ENCODE data around the gene CD82. TPM values are rescaled to one million over a fixed set of nuclear protein-coding genes. Genes with fewer than 3 reads are reported as not detected.

CD82 gene
- total and polyA plus RNA-seq, 2 of the 8 experiments (the other 6 are each of a cell fraction or from before 2014, with no cell fraction given): 7.9 to 10.3 TPM

DNA sequence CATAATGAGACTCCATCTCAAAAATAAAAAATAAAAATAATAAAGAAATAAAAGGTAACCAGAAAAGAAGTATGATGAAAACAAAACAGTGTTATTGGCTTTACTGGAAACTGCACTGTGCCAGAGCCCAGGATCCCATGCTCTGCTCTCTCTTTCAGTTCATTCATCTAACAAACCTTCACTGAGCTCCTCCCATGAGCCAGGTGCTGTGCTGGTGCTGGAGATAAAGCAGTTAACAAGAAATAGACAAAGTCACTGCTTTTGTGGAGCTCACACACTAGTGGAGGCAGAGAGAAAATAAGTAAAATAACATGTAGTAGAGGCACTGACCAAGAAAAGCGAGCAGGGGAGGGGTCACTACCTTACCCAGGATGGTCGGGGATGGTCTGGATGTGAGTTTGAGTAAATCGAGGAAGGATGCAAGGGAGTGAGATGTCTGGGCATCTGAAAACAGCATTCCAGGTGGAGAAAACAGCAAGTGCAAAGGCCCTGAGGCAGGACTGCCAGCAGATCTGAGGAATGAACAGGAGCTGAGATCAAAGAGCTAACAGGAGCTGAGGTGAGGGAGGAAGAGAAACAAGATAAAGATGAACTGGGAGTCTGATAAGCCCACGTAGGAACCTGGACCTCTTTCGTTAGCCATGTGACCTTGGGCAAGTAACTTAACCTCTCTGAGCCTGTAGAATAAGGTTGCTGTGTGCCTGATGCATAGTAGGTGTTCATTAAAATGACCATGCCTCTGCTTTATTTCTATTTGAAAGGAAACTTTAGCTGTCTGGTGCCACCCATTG is 31.3 kb upstream of the CD82 start:
- no peak for FAIRE-seq
- no peak overlapping the region for H2AK5ac ChIP-seq (ENCODE audit: low read depth, low read length)
- POLR2A ChIA-PET (ENCODE audit: partially characterized antibody): no interaction called here

More for the DNA sequence above, 31.3 kb upstream of the CD82 start:
- TF ChIP-seq KDM1A (IDR thresholded peaks at IDR 0.05; ENCODE audit: borderline replicate concordance, low read length): peak; percentile 78; the same call in 1 of the 2 replicates
- TF ChIP-seq HDAC6 (IDR thresholded peaks at IDR 0.05; ENCODE audit: low read depth, low read length): no peak
- TF ChIP-seq BACH1 (IDR thresholded peaks at IDR 0.05; ENCODE audit: low read length): no peak
- Histone ChIP-seq H3K4ac (replicated peaks; ENCODE audit: insufficient read length, low read depth, low read length) (no peak overlapping the region), H4K91ac (replicated peaks; ENCODE audit: insufficient read length, low read length) (no peak overlapping the region), H3K27me3 (replicated peaks in 1 of 4; ENCODE audit: control insufficient read depth in 3 of 4, extremely low read depth in 1 of 4, insufficient read depth in 3 of 4, low read length in 3 of 4) (peaks cover 0 to 6% (median 3%) of the 10 kb centered on the region in 4 experiments; a peak in 2 of 7 replicates), H3K4me1 (replicated peaks in 1 of 4; ENCODE audit: control insufficient read depth in 3 of 4, insufficient read depth in 4 of 4, low read length in 3 of 4) (peaks cover 0 to 2% (median under 1%) of the 10 kb centered on the region in 4 experiments; a peak in 1 of 7 replicates), H3K79me2 (ENCODE audit: control insufficient read depth in 1 of 2, insufficient read depth in 2 of 2, low read length in 2 of 2) (no peaks in the 10 kb centered on the region), H4K8ac (ENCODE audit: extremely low read depth, insufficient read depth, low read length) (no peak overlapping the region), H2BK12ac (ENCODE audit: low read depth, low read length) (no peak overlapping the region), H3K14ac (ENCODE audit: insufficient read length) (no peak overlapping the region), H3K9ac (replicated peaks in 1 of 4; ENCODE audit: extremely low read depth in 1 of 4, low read depth in 3 of 4, low read length in 3 of 4) (no peak overlapping the region), H3K4me3 (ENCODE audit: extremely low read depth in 1 of 4, insufficient read depth in 2 of 4, low read depth in 3 of 4, low read length in 4 of 4) (no peak overlapping the region), H3K56ac (replicated peaks; ENCODE audit: insufficient read length, low read depth, low read length) (no peak overlapping the region), H2BK20ac (ENCODE audit: low read length) (no peak overlapping the region), H2BK120ac (replicated peaks; ENCODE audit: low read depth, low read length) (no peak overlapping the region), H2BK5ac (ENCODE audit: low read depth, low read length) (no peak overlapping the region), H3K18ac (ENCODE audit: extremely low read depth, low read length) (no peak overlapping the region), H3K9me3 (ENCODE audit: insufficient read depth in 2 of 2, low read depth in 1 of 2, low read length in 1 of 2) (no peaks in the 10 kb centered on the region), H4K5ac (ENCODE audit: insufficient read length, low read depth, low read length) (no peak overlapping the region), H2BK15ac (ENCODE audit: low read length) (no peak overlapping the region), H3K27ac (ENCODE audit: low read depth, low read length) (no peak overlapping the region), H3K79me1 (ENCODE audit: low read depth, low read length) (no peaks in the 10 kb centered on the region), H3K23me2 (ENCODE audit: low read depth, low read length) (no peaks in the 10 kb centered on the region), H3K36me3 (ENCODE audit: control insufficient read depth in 2 of 4, insufficient read depth in 4 of 4, low read length in 3 of 4) (no peaks in the 10 kb centered on the region), H2AFZ (ENCODE audit: low read length) (no peak overlapping the region), H3K23ac (ENCODE audit: insufficient read length) (no peak overlapping the region), H3K4me2 (ENCODE audit: insufficient read depth in 1 of 2, low read depth in 2 of 2, low read length in 2 of 2) (no peak overlapping the region), H4K20me1 (replicated peaks in 1 of 2; ENCODE audit: control insufficient read depth in 1 of 2, insufficient read depth in 2 of 2, low read length in 2 of 2) (no peaks in the 10 kb centered on the region)
- CTCF ChIA-PET (ENCODE audit: partially characterized antibody): interaction anchor here (0.6 to 7.8 kb wide), 11 partner anchors 11 to 442 kb away, joined by 3 to 120 read pairs (median 4); no protein-coding TSS in a partner anchor
- DNase-seq (ENCODE audit: low read depth in 1 of 2, low spot score in 2 of 2): no peak
- 91% methylated on average over 5 of the region's 5 CpGs; no CpG with 5 or more reads in 1 of the 2 experiments for WGBS, 2 experiments (ENCODE audit: extremely low coverage in 1 of 2, insufficient coverage in 1 of 2, insufficient read length in 1 of 2, insufficient replicate concordance in 2 of 2, low coverage in 1 of 2, low lambda C conversion rate in 2 of 2, missing lambda C conversion rate in 1 of 2)
